Measurements from ENCODE around the gene NRL.

Gene NRL

GRCh38 chr14:24064091-24064795 lies 50.5 kb downstream of the NRL start:
- Histone ChIP-seq H3K36me3 (no peaks in the 10 kb centered on the region), H3K27me3 (no peaks in the 10 kb centered on the region), H3K27ac (no peak overlapping the region), H3K4me1 (ENCODE audit: control insufficient read depth in 1 of 2, insufficient read depth in 1 of 2, low read depth in 1 of 2, low read length in 1 of 2) (no peaks in the 10 kb centered on the region), H3K9me3 (no peaks in the 10 kb centered on the region), H3K4me3 (ENCODE audit: low read depth in 1 of 2, low read length in 1 of 2) (no peak overlapping the region)
- TF ChIP-seq CTCF (IDR thresholded peaks at IDR 0.05), result no peak

- no peaks in the 10 kb centered on the region for H3K27me3 ChIP-seq
- TF ChIP-seq CTCF (IDR thresholded peaks at IDR 0.05), result no peak
Measured at GRCh38 chr14:24063263-24063836, 51.4 kb downstream of the NRL start.

GRCh38 chr14:24062216-24062980 lies 52.4 kb downstream of the NRL start:
- H3K4me1 ChIP-seq (ENCODE audit: control insufficient read depth in 1 of 2, insufficient read depth in 1 of 2, low read depth in 1 of 2, low read length in 1 of 2), result no peaks in the 10 kb centered on the region
- H3K27me3 ChIP-seq, result no peaks in the 10 kb centered on the region
- no peaks in the 10 kb centered on the region for H3K36me3 ChIP-seq
- H3K27ac ChIP-seq, result no peak overlapping the region
- H3K4me3 ChIP-seq (ENCODE audit: low read depth in 1 of 2, low read length in 1 of 2), result no peak overlapping the region
- no peak for TF ChIP-seq CTCF (IDR thresholded peaks at IDR 0.05)
- no peaks in the 10 kb centered on the region for H3K9me3 ChIP-seq

More at GRCh38 chr14:24063263-24063836, 51.4 kb downstream of the NRL start:
- Histone ChIP-seq H3K9me3 (no peaks in the 10 kb centered on the region), H3K4me3 (ENCODE audit: low read depth in 1 of 2, low read length in 1 of 2) (no peak overlapping the region), H3K4me1 (ENCODE audit: control insufficient read depth in 1 of 2, insufficient read depth in 1 of 2, low read depth in 1 of 2, low read length in 1 of 2) (no peaks in the 10 kb centered on the region), H3K27ac (no peak overlapping the region), H3K36me3 (no peaks in the 10 kb centered on the region)

- Histone ChIP-seq H3K4me1 (ENCODE audit: control insufficient read depth in 1 of 2, insufficient read depth in 1 of 2, low read depth in 1 of 2, low read length in 1 of 2) (no peaks in the 10 kb centered on the region), H3K36me3 (no peaks in the 10 kb centered on the region), H3K4me3 (ENCODE audit: low read depth in 1 of 2, low read length in 1 of 2) (no peak overlapping the region), H3K9me3 (no peaks in the 10 kb centered on the region), H3K27ac (no peak overlapping the region), H3K27me3 (peaks cover 5% of the 10 kb centered on the region)
- TF ChIP-seq CTCF (IDR thresholded peaks at IDR 0.05), result no peak
Measured at GRCh38 chr14:24060984-24061913, 53.5 kb downstream of the NRL start.

- Histone ChIP-seq H3K27me3 (peaks cover 7% of the 10 kb centered on the region), H3K4me3 (ENCODE audit: low read depth in 1 of 2, low read length in 1 of 2) (no peak overlapping the region), H3K27ac (no peak overlapping the region), H3K4me1 (ENCODE audit: control insufficient read depth in 1 of 2, insufficient read depth in 1 of 2, low read depth in 1 of 2, low read length in 1 of 2) (no peaks in the 10 kb centered on the region), H3K9me3 (no peaks in the 10 kb centered on the region), H3K36me3 (no peaks in the 10 kb centered on the region)
- TF ChIP-seq CTCF (IDR thresholded peaks at IDR 0.05), result no peak
Measured at GRCh38 chr14:24060443-24060842, 54.3 kb downstream of the NRL start.
